ENCODE measurements around the gene GFRA4.
"Not testable (repeated sequence)": the region's sequence is repeated elsewhere in the genome, so short reads cannot be mapped to it uniquely, and the experiment has no call there.

GFRA4 gene

DNA sequence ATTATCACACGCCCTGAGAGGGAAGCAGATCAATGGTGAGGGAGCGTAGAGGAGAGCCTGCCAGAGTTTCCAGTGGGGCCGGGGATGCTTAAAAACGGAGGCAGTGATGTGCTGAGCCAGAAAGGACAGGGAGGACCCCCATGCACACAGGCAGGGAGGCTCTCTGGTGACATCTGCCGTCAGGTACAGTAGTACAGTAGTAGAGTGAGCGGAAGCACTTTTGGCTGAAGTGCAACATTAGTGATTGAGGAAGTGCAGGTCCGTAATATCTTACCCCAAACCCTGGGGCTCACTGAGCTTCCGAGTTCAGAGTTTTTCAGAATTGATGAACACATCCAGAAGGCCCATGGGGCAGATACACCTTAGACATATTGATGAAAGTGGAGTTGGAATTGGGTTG, 42.1 kb downstream of the GFRA4 start:
- H4K20me1 ChIP-seq (ENCODE audit: insufficient read depth, low read length, poor library complexity, severe bottlenecking): no peaks in the 10 kb centered on the region
- H3K4me1 ChIP-seq (ENCODE audit: insufficient read depth, low read length, poor library complexity, severe bottlenecking): no peaks in the 10 kb centered on the region
- no peaks in the 10 kb centered on the region for H3F3A ChIP-seq (ENCODE audit: low read depth)
- TF ChIP-seq EZH2phosphoT487 (IDR thresholded peaks at IDR 0.05; ENCODE audit: borderline replicate concordance) (no peak), CTCF (conservative IDR thresholded peaks at IDR 0.05; ENCODE audit: low read length) (no peak)
- no peak overlapping the region for H3K4me3 ChIP-seq (ENCODE audit: low read length, poor library complexity, severe bottlenecking)
- no peaks in the 10 kb centered on the region for H3K9me2 ChIP-seq (replicated peaks; ENCODE audit: low read depth, low read length)
- H3K79me2 ChIP-seq (ENCODE audit: insufficient read depth, low read length): no peaks in the 10 kb centered on the region
- H2AFZ ChIP-seq (ENCODE audit: low read length): no peak overlapping the region
- H3K4me2 ChIP-seq (ENCODE audit: low read depth, low read length, poor library complexity, severe bottlenecking): no peak overlapping the region
- H3K9ac ChIP-seq (ENCODE audit: low read depth, low read length, poor library complexity, severe bottlenecking): no peak overlapping the region
- H3K36me3 ChIP-seq (ENCODE audit: insufficient read depth, low read length): no peaks in the 10 kb centered on the region
- H3K9me3 ChIP-seq (ENCODE audit: insufficient read depth, low read depth, low read length): no peaks in the 10 kb centered on the region
- H3K27me3 ChIP-seq (ENCODE audit: insufficient read depth, low read length, poor library complexity, severe bottlenecking): no peaks in the 10 kb centered on the region

DNA sequence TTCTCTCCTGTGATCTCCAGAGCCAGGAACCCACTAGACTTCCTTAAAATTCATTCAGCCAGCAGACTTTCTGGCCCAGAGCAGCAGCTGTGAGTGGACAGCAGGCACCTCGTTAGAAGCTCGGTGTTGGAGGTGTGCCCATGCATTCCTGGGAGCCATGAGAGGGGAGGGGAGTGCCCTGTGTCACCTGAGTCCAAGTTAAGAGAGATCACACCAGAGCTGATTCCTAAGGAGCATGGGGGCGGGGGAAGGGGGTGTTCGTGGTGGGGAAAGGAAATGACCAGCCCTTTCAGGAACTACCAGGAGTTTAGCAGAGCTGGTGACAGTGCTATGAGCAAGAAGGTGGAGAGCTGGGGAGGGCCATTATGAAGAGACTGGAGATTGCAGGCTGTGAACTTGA, 46.9 kb downstream of the GFRA4 start:
- no peaks in the 10 kb centered on the region for H3K36me3 ChIP-seq (ENCODE audit: insufficient read depth, low read length)
- H3K4me2 ChIP-seq (ENCODE audit: low read depth, low read length, poor library complexity, severe bottlenecking): no peak overlapping the region
- H4K20me1 ChIP-seq (ENCODE audit: insufficient read depth, low read length, poor library complexity, severe bottlenecking): no peaks in the 10 kb centered on the region
- no peak overlapping the region for H3K9ac ChIP-seq (ENCODE audit: low read depth, low read length, poor library complexity, severe bottlenecking)
- H2AFZ ChIP-seq (ENCODE audit: low read length): no peak overlapping the region
- no peaks in the 10 kb centered on the region for H3K9me3 ChIP-seq (ENCODE audit: insufficient read depth, low read depth, low read length)
- no peaks in the 10 kb centered on the region for H3K27me3 ChIP-seq (ENCODE audit: insufficient read depth, low read length, poor library complexity, severe bottlenecking)
- no peaks in the 10 kb centered on the region for H3K9me2 ChIP-seq (replicated peaks; ENCODE audit: low read depth, low read length)
- H3K4me3 ChIP-seq (ENCODE audit: low read length, poor library complexity, severe bottlenecking): no peak overlapping the region
- H3F3A ChIP-seq (ENCODE audit: low read depth): no peaks in the 10 kb centered on the region
- no peaks in the 10 kb centered on the region for H3K79me2 ChIP-seq (ENCODE audit: insufficient read depth, low read length)
- H3K4me1 ChIP-seq (ENCODE audit: insufficient read depth, low read length, poor library complexity, severe bottlenecking): no peaks in the 10 kb centered on the region
- TF ChIP-seq EZH2phosphoT487 (IDR thresholded peaks at IDR 0.05; ENCODE audit: borderline replicate concordance) (no peak), CTCF (conservative IDR thresholded peaks at IDR 0.05; ENCODE audit: low read length) (no peak)

DNA sequence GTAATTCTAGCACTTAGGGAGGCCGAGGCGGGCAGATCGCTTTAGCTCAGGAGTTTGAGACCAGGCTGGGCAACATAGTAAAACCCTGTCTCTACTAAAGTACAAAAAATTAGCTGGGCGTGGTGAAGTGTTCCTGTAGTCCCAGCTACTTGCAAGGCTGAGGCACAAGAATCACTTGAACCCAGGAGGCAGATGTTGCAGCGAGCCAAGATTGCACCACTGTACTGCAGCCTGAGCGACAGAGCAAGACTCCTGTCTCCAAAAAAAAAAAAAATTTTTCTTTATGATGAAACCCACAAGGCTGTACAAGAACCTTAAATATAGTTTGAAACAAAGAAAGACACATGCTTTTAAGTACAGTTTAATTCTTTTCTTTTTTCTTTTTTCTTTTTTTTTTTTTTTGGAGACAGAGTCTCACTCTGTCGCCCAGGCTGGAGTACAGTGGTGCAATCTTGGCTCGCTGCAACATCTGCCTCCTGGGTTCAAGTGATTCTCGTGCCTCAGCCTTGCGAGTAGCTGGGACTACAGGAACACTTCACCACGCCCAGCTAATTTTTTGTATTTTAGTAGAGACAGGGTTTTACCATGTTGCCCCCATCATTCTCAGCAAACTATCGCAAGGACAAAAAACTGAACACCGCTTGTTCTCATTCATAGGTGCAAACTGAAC, 47.9 kb downstream of the GFRA4 start:
- H3K9ac ChIP-seq (ENCODE audit: low read depth, low read length, poor library complexity, severe bottlenecking); H3K4me2 ChIP-seq (ENCODE audit: low read depth, low read length, poor library complexity, severe bottlenecking); H3K9me2 ChIP-seq (replicated peaks; ENCODE audit: low read depth, low read length); H2AFZ ChIP-seq (ENCODE audit: low read length); H4K20me1 ChIP-seq (ENCODE audit: insufficient read depth, low read length, poor library complexity, severe bottlenecking); H3K79me2 ChIP-seq (ENCODE audit: insufficient read depth, low read length); H3K4me3 ChIP-seq (ENCODE audit: low read length, poor library complexity, severe bottlenecking); H3K36me3 ChIP-seq (ENCODE audit: insufficient read depth, low read length); H3K9me3 ChIP-seq (ENCODE audit: insufficient read depth, low read depth, low read length); H3F3A ChIP-seq (ENCODE audit: low read depth); H3K4me1 ChIP-seq (ENCODE audit: insufficient read depth, low read length, poor library complexity, severe bottlenecking); H3K27me3 ChIP-seq (ENCODE audit: insufficient read depth, low read length, poor library complexity, severe bottlenecking): not testable (repeated sequence)

GRCh38 chr20:3614466-3614865, 48.7 kb downstream of the GFRA4 start:
- H3K27me3 ChIP-seq (ENCODE audit: insufficient read depth, low read length, poor library complexity, severe bottlenecking): no peaks in the 10 kb centered on the region
- no peaks in the 10 kb centered on the region for H4K20me1 ChIP-seq (ENCODE audit: insufficient read depth, low read length, poor library complexity, severe bottlenecking)
- no peaks in the 10 kb centered on the region for H3K36me3 ChIP-seq (ENCODE audit: insufficient read depth, low read length)
- H3F3A ChIP-seq (ENCODE audit: low read depth): no peaks in the 10 kb centered on the region
- no peak for TF ChIP-seq CTCF (conservative IDR thresholded peaks at IDR 0.05; ENCODE audit: low read length)
- TF ChIP-seq EZH2phosphoT487 (IDR thresholded peaks at IDR 0.05; ENCODE audit: borderline replicate concordance): no peak
- H2AFZ ChIP-seq (ENCODE audit: low read length): no peak overlapping the region
- H3K4me2 ChIP-seq (ENCODE audit: low read depth, low read length, poor library complexity, severe bottlenecking): no peak overlapping the region
- no peaks in the 10 kb centered on the region for H3K4me1 ChIP-seq (ENCODE audit: insufficient read depth, low read length, poor library complexity, severe bottlenecking)
- no peak overlapping the region for H3K9ac ChIP-seq (ENCODE audit: low read depth, low read length, poor library complexity, severe bottlenecking)
- H3K4me3 ChIP-seq (ENCODE audit: low read length, poor library complexity, severe bottlenecking): no peak overlapping the region
- H3K9me3 ChIP-seq (ENCODE audit: insufficient read depth, low read depth, low read length): no peaks in the 10 kb centered on the region
- H3K9me2 ChIP-seq (replicated peaks; ENCODE audit: low read depth, low read length): no peaks in the 10 kb centered on the region
- H3K79me2 ChIP-seq (ENCODE audit: insufficient read depth, low read length): no peaks in the 10 kb centered on the region

All from Loucy (cell line).